Lower leg skin (tissue), 4 donors: ENCODE measurements around the gene LFNG. TPM values are rescaled to one million over a fixed set of nuclear protein-coding genes. Genes with fewer than 3 reads are reported as not detected.

Experiments used
- DNase-seq, 2 donors: peaks; one replicate each; pipeline ENCODE4 v3.0.0-alpha.2; 2019; ENCODE audit warnings: low spot score in 2 of 2
- H3K4me3 ChIP-seq: fragments of 200-600 bp; sonication (generic); 2 replicates; pipeline ENCODE4 v1.5.1; 2017; ENCODE audit warnings: mild to moderate bottlenecking, low read depth; ENCODE audit not compliant: poor library complexity, severe bottlenecking
- CTCF ChIP-seq, 3 donors: fragments of 450-650 bp; IDR thresholded peaks; one replicate each; pipeline ENCODE4 v1.5.1; 2016; ENCODE audit warnings: antibody characterized with exemption in 3 of 3, mild to moderate bottlenecking in 3 of 3, moderate library complexity in 2 of 3
- POLR2A ChIP-seq, 2 donors: fragments of 450-650 bp; IDR thresholded peaks; one replicate each; pipeline ENCODE4 v1.6.1; 2016 to 2017; ENCODE audit warnings: antibody characterized with exemption in 2 of 2, mild to moderate bottlenecking in 1 of 2, moderate library complexity in 1 of 2
- WGBS, 2 donors: methylation state at CpG; one replicate each; pipeline ENCODE4 v1.1.5; 2018; 5-methylcytosine and 5-hydroxymethylcytosine counted together
- intact Hi-C: fragments of 100-400 bp; cut with DNase I; formaldehyde crosslinking; loops from one replicate; pipeline ENCODE4 v1.15.0; 2023; ENCODE audit warnings: low total_unique reads
- total RNA-seq, 4 donors: library from RNA; depleted of rRNA; stranded (reverse); fragments of >200 nt; gene quantifications; one replicate each; pipeline ENCODE4 v1.1.0, GENCODE V29; 2016

LFNG gene
- 100 to 1,000 TPM; 104 to 169 (median 139) TPM for total RNA-seq

- TF ChIP-seq CTCF (IDR thresholded peaks at IDR 0.05): no peak
- TF ChIP-seq POLR2A (IDR thresholded peaks at IDR 0.05): peak in 1 of 2 donors; percentile 61
- 0% methylated on average over 20 to 28 of the region's 95 CpGs for WGBS, 2 donors
- H3K4me3 ChIP-seq: peak within 1 kb of the TSS; percentile 47
- intact Hi-C loops: no loop called here
- DNase-seq: peak in 1 of 2 donors; percentile 96
These were observed at the start of gene LFNG for GRCh38 chr7:2519119-2519930. TSS of gene LFNG (plus strand) at chr7:2519774. CDS start at chr7:2519862, 88 bp downstream.

GRCh38 chr7:2470204-2471021, 49.2 kb upstream of the LFNG start:
- 92 to 94% methylated on average over 13 to 14 of the region's 19 CpGs for WGBS, 2 donors
- no peak overlapping the region for H3K4me3 ChIP-seq
- TF ChIP-seq POLR2A (IDR thresholded peaks at IDR 0.05): no peak
- no peak for TF ChIP-seq CTCF (IDR thresholded peaks at IDR 0.05)
- no peak for DNase-seq
- intact Hi-C loops: loop anchor here (10.0 kb wide), 1 partner anchor 896 kb away; the partner anchor contains the start of gene PSMG3

GRCh38 chr7:2471022-2471329, 48.6 kb upstream of the LFNG start:
- 28 to 43% methylated on average over 5 of the region's 5 CpGs for WGBS, 2 donors
- H3K4me3 ChIP-seq: no peak overlapping the region
- no peak for DNase-seq
- TF ChIP-seq CTCF (IDR thresholded peaks at IDR 0.05) (no peak), POLR2A (IDR thresholded peaks at IDR 0.05) (no peak)
- intact Hi-C loops: loop anchor here (10.0 kb wide), 1 partner anchor 896 kb away; the partner anchor contains the start of gene PSMG3

- WGBS, 2 donors: 29 to 38% methylated on average over 14 to 17 of the region's 17 CpGs
- TF ChIP-seq CTCF (IDR thresholded peaks at IDR 0.05): no peak
- no peak for TF ChIP-seq POLR2A (IDR thresholded peaks at IDR 0.05)
- H3K4me3 ChIP-seq: no peak overlapping the region
- intact Hi-C loops: loop anchor here (10.0 kb wide), 1 partner anchor 897 kb away; the partner anchor contains the start of gene PSMG3
- no peak for DNase-seq
These were observed 48.2 kb upstream of the LFNG start for GRCh38 chr7:2471396-2471795.

- 81 to 82% methylated on average over 6 of the region's 6 CpGs for WGBS, 2 donors
- no peak for TF ChIP-seq POLR2A (IDR thresholded peaks at IDR 0.05)
- no peak for TF ChIP-seq CTCF (IDR thresholded peaks at IDR 0.05)
- no peak for DNase-seq
- H3K4me3 ChIP-seq: no peak overlapping the region
- intact Hi-C loops: loop anchor here (10.0 kb wide), 1 partner anchor 898 kb away; the partner anchor contains the start of gene PSMG3
These were observed 46.8 kb upstream of the LFNG start for GRCh38 chr7:2472739-2473138.
